ENCODE data around the gene FOXO6.

The FOXO6 gene

DNA sequence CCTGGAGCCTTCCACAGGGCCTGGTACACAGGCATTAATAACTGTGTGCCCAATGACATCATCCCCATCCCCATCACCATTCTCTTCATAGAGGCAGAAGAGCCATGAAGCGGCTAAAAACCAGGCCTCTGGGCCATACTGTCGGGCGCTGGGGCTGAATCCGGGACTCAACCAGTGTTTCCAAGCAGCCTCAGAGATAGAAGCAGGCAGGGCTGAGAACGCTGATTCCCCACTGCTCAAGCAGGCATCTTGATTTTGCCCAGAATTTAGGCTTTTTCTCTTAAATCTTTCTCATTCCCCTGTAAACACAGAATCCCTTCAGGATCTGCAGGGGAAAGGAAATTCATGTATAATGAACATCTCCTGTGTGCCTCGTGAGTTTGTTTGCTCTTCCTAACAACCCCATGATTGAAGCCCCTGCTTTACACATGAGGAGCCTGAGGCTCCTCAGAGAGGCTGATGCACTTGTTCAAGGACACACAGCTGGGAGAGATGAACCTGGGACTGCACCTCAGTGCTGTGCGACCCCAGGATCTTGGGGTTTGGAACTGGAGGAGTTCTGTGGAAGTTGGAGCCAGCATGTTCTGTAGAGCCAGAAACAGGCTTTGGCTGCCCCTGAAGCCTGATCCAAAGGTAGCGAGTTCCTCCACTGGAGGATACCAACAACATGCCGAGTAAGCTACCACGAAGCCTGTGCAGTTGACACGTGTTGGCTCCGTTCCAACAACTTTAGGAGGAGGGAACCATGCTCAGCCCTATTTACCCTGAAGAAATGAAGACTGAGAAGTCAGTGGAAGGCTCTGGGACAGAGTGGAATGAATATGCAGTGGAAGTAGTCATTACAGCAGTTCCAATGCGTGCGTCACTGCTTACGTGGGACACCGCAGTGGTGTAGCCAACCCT is 67.8 kb downstream of the FOXO6 start:
- DNase-seq = no peak

- DNase-seq = no peak
Observed at GRCh38 chr1:41429641-41430035, 68.4 kb downstream of the FOXO6 start.

DNA sequence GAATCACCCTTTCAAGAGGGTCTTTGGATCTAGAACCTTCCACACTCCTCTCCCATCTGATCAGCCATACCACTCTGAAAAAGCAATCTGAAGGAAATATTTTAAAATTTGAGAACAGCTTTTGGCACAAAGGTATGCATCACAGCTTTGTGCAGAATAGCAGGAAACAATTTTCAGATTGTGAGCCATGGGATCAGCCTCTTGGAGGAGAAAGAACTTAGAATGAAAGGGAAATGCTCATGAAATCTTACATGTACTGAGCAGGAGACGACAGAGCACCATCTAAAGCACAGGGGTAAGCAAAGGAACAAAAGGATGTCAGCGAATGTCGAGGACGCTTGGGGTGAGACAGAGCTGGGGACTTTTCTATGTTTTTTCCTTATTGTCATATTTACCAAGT is 68.8 kb downstream of the FOXO6 start:
- no peak for DNase-seq

GRCh38 chr1:41430582-41430981 is 69.3 kb downstream of the FOXO6 start:
- no peak for DNase-seq

DNA sequence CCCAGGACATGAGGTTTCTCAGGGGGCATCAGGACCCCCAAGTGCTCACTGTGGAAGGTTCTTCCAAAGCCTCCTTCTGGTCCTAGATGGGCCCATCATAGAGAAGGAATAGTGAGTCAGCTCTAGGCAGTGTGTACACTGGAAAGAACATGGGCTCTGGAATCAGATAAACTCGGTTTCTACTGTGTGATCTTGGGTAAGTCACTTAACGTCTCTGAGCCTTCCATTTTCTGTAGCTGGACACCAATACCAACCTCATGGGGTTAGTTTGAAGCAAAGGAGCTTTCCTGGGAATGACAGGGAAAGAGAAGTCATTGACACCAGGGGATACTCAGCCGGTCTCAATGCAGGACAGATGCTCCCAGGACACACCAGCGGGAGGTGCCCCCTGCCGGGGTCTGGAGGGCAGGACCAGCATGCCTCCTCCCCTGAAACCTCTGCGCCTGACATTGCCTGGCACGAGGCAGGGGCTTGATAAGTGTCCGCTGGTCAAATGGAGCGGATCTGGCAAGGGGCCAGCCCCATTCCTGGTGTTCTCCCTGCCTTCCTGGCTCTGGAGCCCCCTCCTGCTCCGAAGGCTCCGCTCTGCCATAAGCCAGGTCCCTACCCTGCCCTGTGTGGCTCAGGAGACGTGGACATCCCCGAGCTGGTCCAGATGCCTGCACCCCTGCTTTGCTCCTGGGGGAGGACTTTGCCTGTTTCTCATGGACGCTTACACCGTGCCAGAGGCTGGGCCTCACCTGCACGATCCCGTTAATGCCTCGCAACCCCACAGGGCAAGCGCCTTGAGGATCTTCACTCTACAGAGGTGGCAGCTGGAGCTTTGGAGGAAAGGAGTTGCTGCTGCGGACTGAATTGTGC is 70.5 kb downstream of the FOXO6 start:
- DNase-seq = no peak

Data from NCI-H774 (cell line).